Glutamatergic neuron (in vitro differentiated cells): ENCODE data around the gene FGF14. TPM values are rescaled to one million over a fixed set of nuclear protein-coding genes. Genes with fewer than 3 reads are reported as not detected.
A peak's percentile ranks its signal among the peaks of the same experiment; 100 is the strongest.

Source experiments
- DNase-seq: peaks from one replicate; pipeline ENCODE4 v3.0.0; 2022
- H3K27ac Mint-ChIP-seq: one replicate; pipeline ENCODE4 v1.8.0; 2020; ENCODE audit warnings: mild to moderate bottlenecking, mixed read lengths, inconsistent platforms; ENCODE audit not compliant: unreplicated experiment
- H3K27me3 Mint-ChIP-seq: one replicate; pipeline ENCODE4 v1.8.0; 2020; ENCODE audit warnings: mild to moderate bottlenecking, moderate library complexity, mixed read lengths, inconsistent platforms; ENCODE audit not compliant: unreplicated experiment
- H3K36me3 Mint-ChIP-seq: one replicate; pipeline ENCODE4 v1.8.0; 2020; ENCODE audit warnings: mild to moderate bottlenecking, mixed read lengths, inconsistent platforms; ENCODE audit not compliant: unreplicated experiment
- H3K4me1 Mint-ChIP-seq: one replicate; pipeline ENCODE4 v1.8.0; 2020; ENCODE audit warnings: mild to moderate bottlenecking, low read depth, mixed read lengths, inconsistent platforms; ENCODE audit not compliant: unreplicated experiment
- H3K4me3 Mint-ChIP-seq: one replicate; pipeline ENCODE4 v1.8.0; 2020; ENCODE audit warnings: mild to moderate bottlenecking, mixed read lengths, inconsistent platforms; ENCODE audit not compliant: unreplicated experiment
- H3K9me3 Mint-ChIP-seq: one replicate; pipeline ENCODE4 v1.8.0; 2020; ENCODE audit warnings: mild to moderate bottlenecking, moderate library complexity, mixed read lengths, inconsistent platforms; ENCODE audit not compliant: unreplicated experiment
- CTCF ChIP-seq: fragments of 200-600 bp; sonication (generic); IDR thresholded peaks from one replicate; pipeline ENCODE4 v1.5.0; 2021; ENCODE audit not compliant: partially characterized antibody, unreplicated experiment
- total RNA-seq: library from RNA; stranded (reverse); fragmentation: NEBNext Ultra II Directional; extraction: Animal tissue kit (Norgen Biotek cat#: 25700); gene quantifications from one replicate; pipeline ENCODE4 v1.2.1, GENCODE V29; 2021; ENCODE audit not compliant: unreplicated experiment

FGF14 gene
- total RNA-seq, 1 donor from 2014 or later, result 17.8 TPM

DNA sequence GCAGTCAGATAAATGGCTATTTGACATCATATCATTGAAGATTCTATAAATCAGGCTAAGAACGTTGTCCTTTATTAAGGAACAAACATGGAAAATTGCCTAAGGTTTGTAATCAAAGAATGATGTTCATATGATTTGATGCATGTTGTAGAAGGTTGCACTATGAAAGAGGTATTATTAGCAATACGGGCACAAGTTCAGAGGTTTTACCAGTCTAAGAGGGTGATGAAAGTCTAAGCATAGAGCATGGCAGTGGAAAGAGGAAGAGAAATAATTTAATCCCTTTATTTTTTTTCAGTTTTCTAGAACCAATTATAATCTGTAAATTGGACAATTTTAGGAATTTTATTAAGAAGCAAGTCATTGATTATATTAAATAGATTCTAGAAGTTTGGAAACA, 450.7 kb downstream of the FGF14 start:
- Mint-ChIP-seq H3K36me3 (no peaks in the 10 kb centered on the region), H3K4me3 (no peak overlapping the region), H3K9me3 (peaks cover 4% of the 10 kb centered on the region), H3K27me3 (no peaks in the 10 kb centered on the region), H3K4me1 (peaks cover 10% of the 10 kb centered on the region), H3K27ac (no peak overlapping the region)
- no peak for TF ChIP-seq CTCF
- DNase-seq, result no peak

GRCh38 chr13:101949681-101950080, 452.2 kb downstream of the FGF14 start:
- no peak for TF ChIP-seq CTCF
- Mint-ChIP-seq H3K27ac (no peak overlapping the region), H3K4me3 (no peak overlapping the region), H3K27me3 (no peaks in the 10 kb centered on the region), H3K36me3 (no peaks in the 10 kb centered on the region), H3K9me3 (peaks cover 4% of the 10 kb centered on the region), H3K4me1 (peaks cover 17% of the 10 kb centered on the region)
- DNase-seq, result no peak

GRCh38 chr13:101946401-101946800, 455.4 kb downstream of the FGF14 start:
- Mint-ChIP-seq H3K4me3 (no peak overlapping the region), H3K4me1 (peaks cover 22% of the 10 kb centered on the region), H3K27ac (peak overlapping the region; percentile 83), H3K36me3 (no peaks in the 10 kb centered on the region), H3K27me3 (no peaks in the 10 kb centered on the region), H3K9me3 (peaks cover 4% of the 10 kb centered on the region)
- no peak for TF ChIP-seq CTCF
- DNase-seq, result no peak

GRCh38 chr13:101945435-101945834, 456.4 kb downstream of the FGF14 start:
- H3K27ac Mint-ChIP-seq, result peak overlapping the region; percentile 83
- peaks cover 22% of the 10 kb centered on the region for H3K4me1 Mint-ChIP-seq
- peak; percentile 19 for DNase-seq
- peaks cover 4% of the 10 kb centered on the region for H3K9me3 Mint-ChIP-seq
- no peaks in the 10 kb centered on the region for H3K36me3 Mint-ChIP-seq
- no peak overlapping the region for H3K4me3 Mint-ChIP-seq
- no peaks in the 10 kb centered on the region for H3K27me3 Mint-ChIP-seq
- no peak for TF ChIP-seq CTCF

GRCh38 chr13:101944521-101944920, 457.3 kb downstream of the FGF14 start:
- Mint-ChIP-seq H3K27me3 (no peaks in the 10 kb centered on the region), H3K4me3 (no peak overlapping the region), H3K36me3 (no peaks in the 10 kb centered on the region), H3K4me1 (peaks cover 22% of the 10 kb centered on the region), H3K27ac (no peak overlapping the region), H3K9me3 (peaks cover 4% of the 10 kb centered on the region)
- no peak for DNase-seq
- TF ChIP-seq CTCF, result no peak
